HG02610 (cell line): ENCODE data around the gene MAGEF1.

Experiments
- ATAC-seq: cut with Tn5 transposase; IDR thresholded peaks from one replicate; pipeline ENCODE4 v1.9.1; 2021; ENCODE audit warnings: mild to moderate bottlenecking, moderate library complexity; ENCODE audit not compliant: unreplicated experiment

The MAGEF1 gene

GRCh38 chr3:184711493-184712247 is at the start of gene MAGEF1:
MAGEF1 (minus strand) TSS chr3:184712064; CDS start chr3:184711821, 243 bp downstream.
- ATAC-seq = peak; percentile 67

- no peak for ATAC-seq
Measured at GRCh38 chr3:184761075-184761841, 49.4 kb upstream of the MAGEF1 start.

GRCh38 chr3:184760337-184761074 is 48.6 kb upstream of the MAGEF1 start:
- no peak for ATAC-seq

GRCh38 chr3:184759666-184760200 is 47.9 kb upstream of the MAGEF1 start:
- ATAC-seq = no peak

- no peak for ATAC-seq
Measured at GRCh38 chr3:184758056-184758455, 46.2 kb upstream of the MAGEF1 start.

- no peak for ATAC-seq
Measured at GRCh38 chr3:184757022-184757651, 45.3 kb upstream of the MAGEF1 start.

- no peak for ATAC-seq
Measured at GRCh38 chr3:184756151-184757021, 44.5 kb upstream of the MAGEF1 start.

- no peak for ATAC-seq
Measured at GRCh38 chr3:184755315-184755731, 43.5 kb upstream of the MAGEF1 start.

- no peak for ATAC-seq
Measured at GRCh38 chr3:184752361-184752760, 40.5 kb upstream of the MAGEF1 start.

- ATAC-seq = no peak
Measured at GRCh38 chr3:184751204-184752040, 39.6 kb upstream of the MAGEF1 start.

- no peak for ATAC-seq
Measured at GRCh38 chr3:184750349-184751083, 38.7 kb upstream of the MAGEF1 start.

GRCh38 chr3:184749168-184749744 is 37.4 kb upstream of the MAGEF1 start:
- no peak for ATAC-seq

GRCh38 chr3:184748219-184749135 is 36.6 kb upstream of the MAGEF1 start:
- ATAC-seq = peak; percentile 72

- no peak for ATAC-seq
Measured at GRCh38 chr3:184746131-184747120, 34.6 kb upstream of the MAGEF1 start.

- ATAC-seq = no peak
Measured at GRCh38 chr3:184745526-184745925, 33.7 kb upstream of the MAGEF1 start.

- no peak for ATAC-seq
Measured at GRCh38 chr3:184743248-184743647, 31.4 kb upstream of the MAGEF1 start.
